Body of pancreas (tissue), 4 donors: ENCODE data around the gene CAP1. TPM values are rescaled to one million over a fixed set of nuclear protein-coding genes. Genes with fewer than 3 reads are reported as not detected.

Experiments
- ATAC-seq: fragments of 150-250 bp; one replicate; pipeline ENCODE4 v1.9.1; 2016
- DNase-seq, 4 donors: peaks; one replicate each; pipeline ENCODE4 v3.0.0-alpha.2; 2019
- H3K27ac ChIP-seq, 4 donors: fragments of 200-600 bp; sonication (generic); 1 replicate in 3 of 4; 2 replicates in 1 of 4; pipeline versions ENCODE4 v1.5.1 to v1.6.1; 2016 to 2019; ENCODE audit warnings: mild to moderate bottlenecking in 1 of 4, mixed read lengths in 1 of 4, moderate library complexity in 1 of 4
- H3K27me3 ChIP-seq, 2 donors: fragments of 200-600 bp; sonication (generic); one replicate each; pipeline ENCODE4 v1.6.0; 2016; ENCODE audit warnings: mild to moderate bottlenecking in 1 of 2
- H3K36me3 ChIP-seq, 2 donors: fragments of 200-600 bp; sonication (generic); replicated peaks in 1 of 2; 2 replicates each; pipeline ENCODE4 v1.5.1; 2016; ENCODE audit warnings: low read depth in 2 of 2; ENCODE audit not compliant: insufficient read depth in 1 of 2
- H3K4me1 ChIP-seq: fragments of 200-600 bp; sonication (generic); one replicate; pipeline ENCODE4 v1.6.0; 2016
- H3K4me3 ChIP-seq, 2 donors: fragments of 200-600 bp; sonication (generic); 1 replicate in 1 of 2; 2 replicates in 1 of 2; pipeline ENCODE4 v1.5.1; 2016 to 2019
- H3K9me3 ChIP-seq, 3 donors: fragments of 200-600 bp; sonication (generic); 1 replicate in 2 of 3; 2 replicates in 1 of 3; pipeline ENCODE4 v1.5.1; 2016
- CTCF ChIP-seq, 7 experiments: fragments of 450-650 bp in 4 of 7; fragments of 200-600 bp in 3 of 7; sonication (generic) in 3 of 7; IDR thresholded peaks; one replicate each; pipeline ENCODE4 v1.5.1; 2016 to 2019; ENCODE audit warnings: antibody characterized with exemption in 7 of 7
- POLR2A ChIP-seq, 3 donors: fragments of 450-650 bp; IDR thresholded peaks; one replicate each; pipeline ENCODE4 v1.6.1; 2016; ENCODE audit warnings: antibody characterized with exemption in 3 of 3, mild to moderate bottlenecking in 2 of 3
- WGBS, 2 donors: methylation state at CpG; one replicate each; pipeline ENCODE4 v1.1.5; 2017; 5-methylcytosine and 5-hydroxymethylcytosine counted together
- intact Hi-C: fragments of 100-400 bp; cut with DNase I; formaldehyde crosslinking; loops from one replicate; pipeline ENCODE4 v1.15.1; 2023
- total RNA-seq, 2 donors: library from RNA; depleted of rRNA; stranded (reverse); fragments of >200 nt; gene quantifications; one replicate each; pipeline ENCODE4 v1.1.0, GENCODE V29; 2016

Gene CAP1
- total RNA-seq, 2 donors from 2014 or later, result 60.7 to 66.3 TPM

DNA sequence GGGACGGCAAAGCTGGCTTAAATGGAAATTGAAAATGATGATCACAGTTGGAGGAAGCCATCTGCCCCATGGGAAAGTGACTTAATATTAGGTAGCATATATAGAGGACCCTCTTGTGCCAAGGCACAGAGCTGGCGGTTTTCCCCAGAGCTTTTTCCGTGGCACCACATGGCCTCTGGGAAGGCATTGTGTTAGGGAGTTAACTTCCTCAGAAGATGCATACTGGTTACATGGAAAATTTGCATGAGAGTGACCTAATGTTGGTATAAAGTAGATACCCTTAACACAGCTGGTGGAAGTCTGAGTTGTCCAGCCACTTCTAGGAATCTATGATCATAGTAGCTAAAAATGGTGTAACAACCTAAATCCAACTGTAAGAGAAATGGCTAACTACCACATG lies 27.3 kb downstream of the CAP1 start:
- Histone ChIP-seq H3K27ac (no peak overlapping the region), H3K4me3 (no peak overlapping the region), H3K27me3 (no peaks in the 10 kb centered on the region), H3K4me1 (no peaks in the 10 kb centered on the region), H3K36me3 (peaks cover 18 to 48% of the 10 kb centered on the region in 2 donors), H3K9me3 (no peaks in the 10 kb centered on the region)
- intact Hi-C loops, result no loop called here
- DNase-seq (no peak), ATAC-seq (no peak)
- no peak for TF ChIP-seq POLR2A (IDR thresholded peaks at IDR 0.05)
- no peak for TF ChIP-seq CTCF (IDR thresholded peaks at IDR 0.05)
- 90 to 96% methylated on average over 3 of the region's 3 CpGs for WGBS, 2 donors

DNA sequence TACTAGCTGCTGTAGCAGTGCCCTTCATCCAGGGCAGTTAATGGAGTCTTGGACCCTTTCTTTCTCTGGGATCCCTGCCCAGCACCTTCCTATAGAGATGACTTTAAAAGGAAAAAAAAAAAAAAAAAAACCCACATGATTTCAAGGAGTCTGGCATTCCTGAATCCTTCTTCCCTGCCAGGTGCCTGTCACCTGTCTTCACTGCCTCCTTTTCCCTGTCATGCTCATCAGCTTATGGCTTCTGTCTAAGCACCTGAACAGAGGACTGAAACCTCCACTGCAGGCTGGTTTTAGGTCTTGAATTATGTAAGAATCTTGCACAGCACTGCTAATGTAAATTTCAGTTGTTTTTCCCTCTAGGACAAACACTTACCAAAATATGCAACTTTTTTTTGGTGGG lies 31.6 kb downstream of the CAP1 start:
- Histone ChIP-seq H3K9me3 (no peaks in the 10 kb centered on the region), H3K27me3 (no peaks in the 10 kb centered on the region), H3K4me3 (no peak overlapping the region), H3K4me1 (no peaks in the 10 kb centered on the region), H3K36me3 (peaks cover 18 to 33% of the 10 kb centered on the region in 2 donors), H3K27ac (no peak overlapping the region)
- DNase-seq (no peak), ATAC-seq (no peak)
- TF ChIP-seq POLR2A (IDR thresholded peaks at IDR 0.05), result no peak
- no peak for TF ChIP-seq CTCF (IDR thresholded peaks at IDR 0.05)
- intact Hi-C loops, result no loop called here

DNA sequence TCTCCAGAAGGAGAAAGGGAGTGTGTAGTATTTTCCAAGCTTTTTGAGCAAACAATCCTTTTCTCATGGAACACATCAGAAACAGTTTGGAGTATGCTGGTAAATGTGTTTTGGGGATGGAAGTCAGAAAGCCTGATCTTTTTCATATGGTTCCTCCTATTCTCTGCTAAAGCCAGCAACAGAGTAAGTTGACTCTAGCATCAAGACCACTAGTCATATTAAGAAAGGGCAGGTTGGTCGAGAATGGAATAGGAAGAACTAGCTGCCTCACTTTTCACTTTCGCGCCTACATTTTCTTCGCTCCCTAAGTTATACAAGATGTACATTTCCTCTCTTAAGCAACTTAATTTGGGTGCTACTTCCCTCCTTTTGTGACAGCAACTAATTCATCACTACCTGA lies 32.5 kb downstream of the CAP1 start:
- intact Hi-C loops, result no loop called here
- TF ChIP-seq POLR2A (IDR thresholded peaks at IDR 0.05) (no peak), CTCF (IDR thresholded peaks at IDR 0.05) (no peak)
- H3K4me3 ChIP-seq, result no peak overlapping the region
- H3K4me1 ChIP-seq, result no peaks in the 10 kb centered on the region
- DNase-seq (no peak), ATAC-seq (no peak)
- H3K27me3 ChIP-seq, result no peaks in the 10 kb centered on the region
- 85 to 90% methylated on average over 4 of the region's 4 CpGs for WGBS, 2 donors
- H3K9me3 ChIP-seq, result no peaks in the 10 kb centered on the region
- H3K27ac ChIP-seq, result no peak overlapping the region
- peaks cover 18 to 32% of the 10 kb centered on the region in 2 donors for H3K36me3 ChIP-seq

DNA sequence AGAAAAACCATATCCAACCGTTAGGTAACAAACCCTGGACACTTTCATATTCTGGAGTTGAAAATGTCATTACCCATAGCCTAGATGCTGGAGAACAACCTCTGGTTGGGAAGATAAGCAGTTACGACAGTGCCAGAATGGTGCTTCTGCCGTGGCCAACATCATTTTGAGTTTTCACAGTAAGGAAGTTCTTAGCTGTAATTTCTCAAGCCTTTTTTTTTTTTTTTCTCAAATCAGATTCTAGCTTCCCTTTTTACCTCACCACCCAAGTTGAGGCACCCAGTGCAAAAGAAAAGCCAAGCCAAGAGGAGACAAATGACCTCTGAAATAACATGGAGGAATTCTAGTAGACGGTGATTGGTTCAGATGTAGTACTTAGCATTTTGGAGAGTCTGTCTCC lies 34.7 kb downstream of the CAP1 start:
- Histone ChIP-seq H3K4me1 (no peaks in the 10 kb centered on the region), H3K9me3 (no peaks in the 10 kb centered on the region), H3K4me3 (no peak overlapping the region), H3K27me3 (no peaks in the 10 kb centered on the region), H3K27ac (no peak overlapping the region), H3K36me3 (peaks cover 9 to 20% of the 10 kb centered on the region in 2 donors)
- TF ChIP-seq POLR2A (IDR thresholded peaks at IDR 0.05) (no peak), CTCF (IDR thresholded peaks at IDR 0.05) (no peak)
- WGBS, 2 donors, result 77 to 91% methylated on average over 4 of the region's 4 CpGs
- intact Hi-C loops, result no loop called here
- no peak for DNase-seq
- ATAC-seq, result no peak

DNA sequence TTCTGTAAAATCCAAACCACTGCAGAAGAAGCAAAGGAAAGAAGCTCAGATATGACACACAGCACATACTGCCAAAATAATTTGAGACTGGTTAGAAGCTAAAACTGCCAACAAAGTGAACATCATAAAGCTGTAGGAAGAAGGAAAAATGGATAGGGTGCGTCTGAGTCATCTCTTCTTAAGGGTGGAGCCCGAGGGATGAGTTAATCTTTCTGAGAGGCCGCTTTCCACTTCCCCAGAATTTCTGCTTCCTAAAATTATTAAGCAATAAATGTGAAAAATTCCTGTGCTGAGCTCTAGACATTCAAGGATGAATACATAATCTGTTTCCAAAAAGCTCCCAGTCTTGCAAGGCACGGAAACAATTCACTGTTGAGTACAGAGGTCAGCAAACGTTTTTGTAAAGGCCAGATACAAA lies 36.4 kb downstream of the CAP1 start:
- TF ChIP-seq CTCF (IDR thresholded peaks at IDR 0.05) (no peak), POLR2A (IDR thresholded peaks at IDR 0.05) (no peak)
- no peaks in the 10 kb centered on the region for H3K4me1 ChIP-seq
- 59 to 72% methylated on average over 5 of the region's 5 CpGs for WGBS, 2 donors
- H3K9me3 ChIP-seq, result no peaks in the 10 kb centered on the region
- intact Hi-C loops, result no loop called here
- DNase-seq (no peak), ATAC-seq (no peak)
- H3K4me3 ChIP-seq, result no peak overlapping the region
- no peaks in the 10 kb centered on the region for H3K27me3 ChIP-seq
- peak overlapping the region in 1 of 4 donors; percentile 7 for H3K27ac ChIP-seq
- H3K36me3 ChIP-seq, result peaks cover 0 to 10% of the 10 kb centered on the region in 2 donors
